MV-4-11 (cell line): ENCODE measurements around the gene TMBIM4.
"Not testable (repeated sequence)": the region's sequence is repeated elsewhere in the genome, so short reads cannot be mapped to it uniquely, and the experiment has no call there.

Experiments used
- DNase-seq: peaks from one replicate; lab custom pipeline; 2025; lab: John Stamatoyannopoulos, UW

TMBIM4 gene

DNA sequence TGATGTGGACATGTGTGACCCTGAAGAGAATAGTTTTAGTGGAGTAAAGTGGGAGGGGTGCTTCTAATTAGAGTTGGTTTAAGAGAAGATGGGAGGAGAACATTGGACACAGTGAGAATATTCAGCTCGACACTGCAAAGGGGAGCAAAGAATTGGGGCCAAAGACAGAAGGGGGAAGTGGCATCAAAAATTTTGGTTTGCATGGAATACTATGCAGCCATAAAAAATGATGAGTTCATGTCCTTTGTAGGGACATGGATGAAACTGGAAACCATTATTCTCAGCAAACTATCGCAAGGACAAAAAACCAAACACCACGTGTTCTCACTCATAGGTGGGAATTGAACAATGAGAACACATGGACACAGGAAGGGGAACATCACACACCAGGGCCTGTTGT, 15.0 kb upstream of the TMBIM4 start:
- DNase-seq: not testable (repeated sequence)

DNA sequence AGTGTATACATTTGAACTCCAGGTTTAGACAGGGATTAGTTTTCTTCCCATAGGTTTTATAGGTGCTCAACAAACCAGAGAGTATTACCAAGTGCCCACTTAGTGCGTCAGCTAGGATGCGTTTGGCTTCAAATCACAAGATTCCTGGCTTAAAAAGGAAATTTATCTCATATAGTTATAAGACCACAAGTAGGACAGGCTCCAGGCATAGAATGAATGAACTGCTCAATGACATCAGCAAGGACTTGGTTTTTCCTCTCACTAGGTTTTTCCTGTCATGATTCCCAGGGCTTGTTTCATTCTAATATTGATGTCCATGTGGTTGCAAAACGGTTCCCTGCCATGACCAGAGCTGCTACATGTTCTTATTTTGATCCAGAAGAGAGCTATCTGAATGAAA, 13.2 kb upstream of the TMBIM4 start:
- DNase-seq: no peak

DNA sequence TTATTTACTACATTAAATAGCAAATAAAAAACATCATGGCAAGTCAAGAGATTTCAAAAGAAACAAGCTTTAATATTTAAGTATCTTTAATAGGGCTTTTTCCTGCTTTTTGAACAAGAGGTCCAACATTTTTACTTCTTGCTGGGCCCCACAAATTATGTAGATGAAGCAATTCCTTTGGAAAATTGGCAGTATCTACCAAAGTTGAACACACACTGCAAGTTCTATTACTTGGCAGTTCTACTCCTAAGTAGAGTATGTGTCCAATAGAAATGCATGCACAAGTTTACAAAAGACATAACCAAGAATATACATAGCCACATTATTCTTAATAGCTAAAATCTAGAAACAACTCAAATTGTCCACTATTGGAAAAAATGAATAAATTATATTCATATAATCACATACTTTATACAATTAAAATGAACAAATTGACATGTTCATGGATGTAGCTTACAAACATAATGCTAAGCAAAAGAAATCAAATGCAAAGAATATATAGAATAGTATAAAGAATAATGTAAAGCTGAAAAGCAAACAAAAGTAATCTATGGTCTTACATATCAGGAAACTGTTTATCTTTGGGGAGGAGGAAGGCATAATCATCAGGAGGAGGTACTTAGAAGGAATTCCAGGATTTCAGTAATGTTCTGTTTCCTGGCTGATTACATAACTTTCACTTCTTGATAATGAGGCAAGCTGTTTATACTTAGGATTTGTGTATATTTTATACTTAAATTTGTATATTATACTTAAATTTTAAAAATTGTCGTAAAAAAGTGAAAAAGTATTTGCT, 6.5 kb upstream of the TMBIM4 start:
- peak; percentile 33 for DNase-seq

DNA sequence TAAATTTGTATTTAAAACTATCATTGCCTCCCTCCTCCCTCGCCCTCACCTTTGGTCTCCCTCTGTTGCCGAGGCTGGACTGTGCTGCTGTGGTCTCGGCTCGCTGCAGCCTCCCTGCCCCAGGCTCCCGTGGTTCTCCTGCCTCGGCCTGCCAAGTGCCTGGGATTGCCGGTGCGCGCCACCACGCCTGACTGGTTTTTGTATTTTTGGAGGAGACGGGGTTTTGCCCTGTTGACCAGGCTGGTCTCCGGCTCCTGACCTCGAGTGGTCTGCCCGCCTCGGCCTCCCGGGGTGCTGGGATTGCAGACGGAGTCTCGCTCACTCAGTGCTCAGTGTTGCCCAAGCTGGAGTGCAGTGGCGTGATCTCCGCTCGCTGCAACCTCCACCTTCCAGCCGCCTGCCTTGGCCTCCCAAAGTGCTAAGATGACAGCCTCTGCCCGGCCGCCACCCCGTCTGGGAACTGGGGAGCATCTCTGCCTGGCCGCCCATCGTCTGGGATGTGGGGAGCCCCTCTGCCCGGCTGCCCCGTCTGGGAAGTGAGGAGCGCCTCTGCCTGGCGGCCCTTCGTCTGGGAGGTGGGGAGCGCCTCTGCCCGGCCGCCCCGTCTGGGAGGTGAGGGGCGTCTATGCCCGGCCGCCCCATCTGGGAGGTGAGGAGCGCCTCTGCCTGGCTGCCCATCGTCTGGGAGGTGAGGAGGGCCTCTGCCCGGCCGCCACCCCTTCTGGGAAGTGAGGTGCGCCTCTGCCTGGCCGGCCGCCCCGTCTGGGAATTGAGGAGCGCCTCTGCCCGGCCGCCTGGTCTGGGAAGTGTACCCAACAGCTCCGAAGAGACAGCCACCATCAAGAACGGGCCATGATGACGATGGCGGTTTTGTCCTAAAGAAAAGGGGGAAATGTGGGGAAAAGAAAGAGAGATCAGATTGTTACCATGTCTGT, 4.9 kb upstream of the TMBIM4 start:
- DNase-seq: not testable (repeated sequence)

DNA sequence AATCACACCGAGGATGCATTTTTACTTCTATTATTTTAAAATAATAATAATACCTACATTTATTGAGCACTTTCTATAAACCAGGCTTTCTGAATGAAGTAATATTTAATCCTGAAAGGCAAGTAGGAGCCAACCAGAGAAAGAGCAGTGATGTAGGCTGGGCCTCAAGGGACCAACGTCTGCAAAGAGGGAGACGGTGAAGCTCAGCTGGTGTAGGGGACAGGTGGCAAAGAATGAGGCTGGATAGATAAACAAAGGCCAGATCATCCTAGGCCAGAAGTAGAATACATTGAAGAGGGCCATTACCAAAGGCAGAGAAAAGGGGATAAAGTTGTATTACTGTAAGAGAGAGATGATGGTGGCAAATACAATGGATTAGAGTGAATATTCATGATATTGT, 810 bp upstream of the TMBIM4 start:
- DNase-seq: no peak

DNA sequence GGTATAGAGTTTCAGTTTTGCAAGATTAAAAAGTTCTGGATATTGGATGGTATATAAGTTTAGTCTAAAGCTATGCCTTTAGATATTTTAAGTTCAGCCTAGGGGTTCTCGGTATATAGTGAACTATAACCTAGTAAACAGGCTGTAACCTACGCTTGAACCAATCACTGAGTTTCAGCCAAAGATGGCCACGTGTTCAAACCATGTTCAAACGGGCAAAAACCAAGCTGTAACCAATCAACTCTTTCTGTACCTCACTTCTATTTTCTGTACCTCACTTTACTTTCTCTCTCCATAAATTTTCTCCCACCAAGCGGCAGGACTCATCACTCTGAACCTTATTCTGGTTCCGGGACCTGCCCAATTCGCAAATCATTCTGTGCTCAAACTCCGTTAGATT, 1.4 kb downstream of the TMBIM4 start:
- DNase-seq: peak; percentile 36

DNA sequence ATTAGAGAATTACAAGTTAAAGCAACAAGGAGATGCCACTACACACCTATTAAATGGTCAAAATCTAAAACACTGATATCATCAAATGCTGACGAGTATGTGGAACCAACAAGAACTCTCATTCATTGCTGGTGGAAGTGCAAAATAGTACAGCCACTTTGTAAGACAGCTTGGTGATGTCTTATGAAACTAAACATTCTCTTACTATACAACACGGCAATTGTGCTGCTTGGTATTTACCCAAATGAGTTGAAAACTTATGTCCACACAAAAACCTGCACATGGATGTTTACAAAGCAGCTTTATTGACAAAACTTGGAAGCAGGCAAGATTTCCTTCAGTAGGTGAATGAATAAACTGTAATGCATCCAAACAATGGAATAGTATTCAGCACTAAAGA, 3.2 kb downstream of the TMBIM4 start:
- DNase-seq: no peak

DNA sequence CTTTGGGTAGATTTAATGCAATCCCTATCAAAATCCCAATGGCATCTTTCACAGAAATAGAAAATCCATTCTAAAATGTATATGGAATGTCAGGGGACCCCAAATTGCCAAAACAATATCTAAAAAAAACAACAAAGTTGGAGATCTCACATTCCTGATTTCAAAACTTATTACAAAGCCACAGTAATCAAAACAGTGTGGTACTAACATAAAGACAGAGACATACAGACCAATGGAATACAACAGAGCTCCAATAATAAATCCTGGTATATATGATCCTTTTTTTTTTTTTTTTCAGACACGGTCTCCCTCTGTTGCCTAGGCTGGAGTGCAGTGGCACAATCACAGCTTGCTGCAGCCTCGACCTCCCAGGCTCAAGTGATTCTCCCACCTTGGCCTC, 4.7 kb downstream of the TMBIM4 start:
- no peak for DNase-seq

DNA sequence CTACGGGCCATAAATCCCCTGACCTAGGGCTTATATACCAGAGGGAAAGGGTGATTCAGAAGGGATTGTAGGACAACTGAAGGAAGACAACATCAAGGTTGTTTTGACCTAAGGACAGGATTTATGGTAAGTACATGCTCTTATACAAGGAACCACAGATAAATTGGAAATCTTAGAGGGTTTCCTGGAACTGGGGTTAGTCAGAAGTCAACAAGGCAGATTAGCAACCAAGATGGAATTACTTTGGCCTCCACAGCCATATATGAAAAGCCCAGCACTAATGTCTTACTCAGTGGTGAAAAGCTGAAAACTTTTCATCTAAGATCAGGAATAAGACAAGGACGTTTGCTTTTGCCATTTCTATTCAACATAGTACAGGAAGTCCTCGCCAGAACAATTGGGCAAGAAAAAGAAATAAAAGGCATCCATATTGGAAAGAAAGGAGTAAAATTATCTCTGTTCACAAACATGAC, 5.4 kb downstream of the TMBIM4 start:
- no peak for DNase-seq

DNA sequence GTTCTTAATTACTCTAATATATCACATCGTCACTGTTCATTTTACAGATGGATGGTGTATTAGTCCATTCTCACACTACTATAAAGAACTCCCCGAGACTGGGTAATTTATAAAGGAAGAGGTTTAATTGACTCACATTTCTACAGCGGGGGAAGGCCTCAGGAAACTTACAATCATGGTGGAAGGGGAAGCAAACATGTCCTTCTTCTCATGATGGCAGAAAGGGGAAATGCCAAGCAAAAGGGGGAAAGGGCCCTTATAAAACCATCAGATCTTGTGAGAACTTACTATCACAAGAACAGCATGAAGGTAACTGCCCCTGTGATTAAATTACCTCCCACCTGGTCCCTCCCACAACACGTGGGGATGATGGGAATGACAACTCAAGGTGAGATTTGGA, 6.5 kb downstream of the TMBIM4 start:
- DNase-seq: peak; percentile 48

DNA sequence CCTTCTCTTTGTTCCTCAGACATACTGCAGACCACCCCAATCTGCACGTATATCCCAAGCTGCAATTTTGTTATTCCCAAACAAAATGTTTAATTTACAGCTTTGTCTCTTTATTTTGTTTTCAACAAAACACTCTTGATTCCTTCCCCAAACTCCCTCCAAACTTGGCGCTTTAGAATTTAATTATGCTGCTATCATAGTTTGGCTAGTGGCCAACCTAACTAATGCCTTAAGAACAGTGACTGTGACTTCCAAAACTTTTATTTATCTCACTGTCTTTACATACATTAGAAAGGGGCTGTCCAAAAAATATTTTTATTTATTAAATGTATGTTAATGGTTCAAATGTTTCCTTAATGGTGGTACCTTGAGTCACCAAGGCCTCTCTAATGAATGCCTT, 7.1 kb downstream of the TMBIM4 start:
- no peak for DNase-seq

DNA sequence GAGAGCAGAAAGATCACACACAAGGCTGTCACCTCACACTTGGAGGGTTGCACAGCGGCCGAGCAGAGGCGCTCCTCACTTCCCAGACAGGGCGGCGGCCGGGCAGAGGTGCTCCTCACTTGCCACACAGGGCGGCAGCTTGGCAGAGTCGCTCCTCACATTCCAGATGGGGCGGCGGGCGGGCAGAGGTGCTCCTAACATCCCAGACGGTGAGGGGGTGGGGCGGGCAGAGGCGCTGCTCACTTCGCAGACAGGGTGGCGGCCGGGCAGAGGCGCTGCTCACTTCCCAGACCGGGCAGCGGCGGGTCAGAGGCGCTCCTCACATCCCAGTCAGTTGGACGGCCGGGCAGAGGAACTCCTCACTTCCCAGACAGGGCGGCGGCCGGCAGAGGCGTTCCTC, 9.1 kb downstream of the TMBIM4 start:
- no peak for DNase-seq

DNA sequence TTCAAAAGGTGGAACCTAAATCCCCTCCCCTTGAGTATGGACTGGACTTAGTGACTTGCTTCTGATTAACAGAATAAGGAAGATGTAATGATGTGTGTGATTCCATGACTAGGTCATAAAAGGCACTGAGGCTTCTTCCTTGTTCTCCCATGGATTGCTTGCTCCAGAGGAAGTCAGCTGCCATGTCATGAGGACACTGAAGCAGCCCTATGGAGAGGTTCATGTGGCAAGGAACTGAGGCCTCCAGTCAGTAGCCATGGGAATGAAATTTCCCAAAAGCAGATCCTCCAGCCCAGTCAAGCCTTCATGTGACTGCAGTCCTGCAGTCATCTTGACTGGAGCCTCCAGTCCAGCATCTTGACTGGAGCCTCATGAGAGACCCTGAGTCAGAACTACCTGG, 10.7 kb downstream of the TMBIM4 start:
- DNase-seq: no peak

DNA sequence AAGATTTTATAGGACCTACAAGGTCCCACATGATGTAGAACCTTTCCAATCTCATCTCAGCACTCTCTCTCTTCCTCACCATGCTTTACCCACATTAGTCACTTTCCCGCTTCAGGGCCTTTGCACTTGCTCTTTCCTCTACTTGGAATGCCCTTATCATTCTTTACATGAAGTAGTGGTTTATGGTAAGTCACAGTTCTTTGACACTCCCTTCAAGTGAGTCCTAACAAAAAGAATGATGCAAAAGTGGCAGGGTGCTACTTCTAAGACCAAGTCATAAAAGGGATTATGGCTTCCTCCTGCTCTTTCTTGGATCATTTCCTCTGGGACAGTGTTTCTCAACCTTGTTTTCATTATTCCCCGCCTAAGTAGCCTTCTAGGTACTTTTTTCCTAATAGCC, 13.1 kb downstream of the TMBIM4 start:
- DNase-seq: no peak

DNA sequence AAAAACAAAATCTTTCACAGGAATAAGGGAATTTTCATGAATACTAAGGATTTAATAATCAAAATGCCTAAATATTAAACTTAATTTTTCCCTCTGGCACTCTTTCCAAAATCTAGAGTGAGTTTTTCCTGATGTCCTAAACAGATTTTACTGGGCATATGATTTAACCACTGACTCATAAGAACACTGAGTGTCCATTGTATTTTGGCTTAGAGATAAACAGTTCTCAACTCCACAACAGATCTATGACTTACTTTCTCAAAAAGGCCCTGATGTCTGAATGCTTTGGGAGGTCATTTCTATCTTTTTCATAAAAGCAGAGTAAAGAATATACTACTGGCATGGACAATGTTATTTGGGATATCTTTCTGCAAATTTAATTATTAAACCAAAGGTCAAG, 15.0 kb downstream of the TMBIM4 start:
- DNase-seq: no peak

DNA sequence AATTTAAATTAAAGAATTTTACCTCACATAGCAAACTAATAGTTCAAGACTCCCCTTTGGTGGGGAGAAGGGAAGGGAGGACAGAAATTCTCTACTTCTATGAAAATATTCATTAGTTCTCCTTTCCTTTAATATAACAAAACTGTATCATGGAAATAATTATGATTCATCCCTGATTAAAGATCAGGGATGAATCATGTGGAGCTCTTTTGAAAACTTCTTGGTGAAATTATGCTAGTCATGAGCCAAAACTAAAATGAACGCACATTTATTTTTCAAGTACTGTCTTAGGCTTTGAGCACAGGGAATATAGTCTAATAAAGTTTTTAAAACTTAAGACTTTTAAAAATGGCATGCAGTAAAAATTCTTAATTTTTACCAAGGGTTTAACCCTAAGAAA, 17.1 kb downstream of the TMBIM4 start:
- DNase-seq: no peak

DNA sequence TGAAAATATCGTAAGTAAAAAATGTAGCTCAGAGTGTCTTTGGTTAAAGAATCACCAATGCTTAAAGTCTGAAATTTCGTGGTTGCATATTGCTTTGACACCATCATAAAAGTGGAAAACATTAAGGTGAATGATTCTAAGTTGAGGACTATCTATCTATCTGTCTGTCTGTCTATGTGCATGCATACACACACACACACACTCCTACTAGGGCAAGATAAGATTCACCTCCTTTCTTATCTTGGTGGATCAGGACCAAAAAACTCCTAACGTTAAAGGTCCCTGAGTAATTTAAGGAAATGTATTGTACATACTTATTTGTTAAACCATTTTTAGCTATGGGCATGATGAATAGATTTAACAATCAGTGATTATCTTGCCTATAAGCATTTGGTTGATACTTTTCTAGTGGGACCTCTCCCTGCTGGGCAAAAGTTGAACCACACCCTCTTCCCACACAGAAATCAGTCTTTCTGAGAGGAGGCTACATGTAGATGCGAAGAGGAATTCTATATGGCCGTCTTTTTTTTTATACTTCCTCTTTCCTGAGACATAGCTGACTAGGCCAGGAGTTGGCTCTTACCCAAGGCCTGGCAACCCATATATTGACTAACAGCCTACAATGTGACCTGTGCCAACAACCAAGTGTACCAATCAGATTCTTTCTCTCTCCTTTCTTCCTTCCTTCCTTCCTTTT, 19.9 kb downstream of the TMBIM4 start:
- DNase-seq: peak; percentile 98

DNA sequence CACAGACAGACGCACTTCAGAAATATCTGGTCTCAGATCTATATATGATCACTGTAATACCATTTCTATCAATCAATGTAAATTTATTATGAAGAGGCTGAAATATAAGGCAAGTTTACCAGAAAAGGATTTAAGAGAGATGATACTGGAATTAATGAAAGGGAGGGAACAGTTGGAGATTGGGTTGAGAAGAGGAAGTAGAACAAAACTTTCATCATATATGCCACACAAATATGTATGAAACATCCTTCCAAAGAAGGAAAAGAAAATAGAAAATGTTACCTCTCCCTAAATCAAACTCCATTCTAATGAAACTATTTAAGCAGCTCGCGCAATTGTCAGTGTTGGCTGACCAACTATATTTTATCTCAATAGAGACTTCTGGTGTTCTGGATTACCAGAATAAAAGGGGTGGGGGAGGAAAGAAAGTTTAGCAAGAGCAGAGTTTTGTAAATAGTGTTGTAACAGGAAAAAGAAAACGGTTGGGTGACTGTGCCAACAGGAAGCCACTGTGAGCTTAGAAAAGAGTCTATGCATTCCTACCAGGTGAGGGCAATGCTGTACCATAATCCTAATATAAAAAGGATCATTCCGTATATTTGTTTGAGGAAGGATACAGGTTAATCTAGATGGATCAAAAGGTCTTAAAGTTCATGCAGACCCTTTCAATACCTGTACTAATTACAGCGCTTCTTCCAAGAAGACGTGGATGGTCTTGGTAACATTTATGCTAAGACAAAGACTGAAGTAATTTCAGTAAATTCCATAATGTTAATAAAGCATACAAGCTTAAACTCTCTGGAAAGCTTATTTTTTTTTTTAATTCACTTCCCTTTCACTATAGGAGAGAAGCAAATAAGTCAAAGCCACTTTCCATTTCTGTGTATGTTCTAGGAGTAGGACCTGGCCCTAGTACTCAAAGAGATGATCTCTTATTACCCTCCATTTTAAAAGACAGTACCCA, 24.7 kb downstream of the TMBIM4 start:
- DNase-seq: peak; percentile 93

DNA sequence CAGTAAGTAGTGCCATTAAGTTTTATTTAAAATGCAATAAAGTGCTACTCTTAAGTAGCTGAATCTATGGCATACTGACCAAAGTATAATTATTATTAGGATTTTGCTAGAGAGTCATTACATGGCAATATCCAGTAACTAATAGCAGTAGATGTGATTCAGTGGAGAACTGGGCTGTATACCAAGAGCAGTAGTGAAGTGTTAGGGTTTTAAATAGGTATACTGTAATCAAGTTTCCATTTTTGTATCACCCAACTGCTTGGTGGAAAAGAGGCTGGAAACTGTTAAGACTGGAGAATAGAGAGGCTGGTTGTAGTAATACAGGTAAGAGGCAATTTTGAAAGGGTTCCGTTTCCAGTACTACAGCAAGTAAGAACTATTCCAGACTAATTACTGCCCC, 25.9 kb downstream of the TMBIM4 start:
- DNase-seq: no peak

DNA sequence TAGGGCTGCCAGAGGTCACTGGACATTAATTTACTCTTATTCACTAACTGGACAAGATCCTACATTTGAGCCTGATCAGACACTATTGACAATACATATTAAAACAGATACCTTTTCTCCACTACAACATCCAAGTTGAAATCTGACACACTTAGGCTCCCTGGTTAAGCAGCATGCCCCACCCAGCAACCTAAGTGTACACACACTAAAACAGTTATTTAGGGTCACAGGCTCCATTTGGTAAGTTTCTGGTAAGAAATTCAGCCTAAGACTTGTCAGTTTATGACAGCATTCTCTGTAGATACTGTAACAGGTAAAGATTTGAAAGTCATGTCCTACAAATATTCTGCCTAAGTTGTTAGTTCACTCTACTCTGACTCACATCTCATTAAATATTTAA, 27.0 kb downstream of the TMBIM4 start:
- DNase-seq: no peak

DNA sequence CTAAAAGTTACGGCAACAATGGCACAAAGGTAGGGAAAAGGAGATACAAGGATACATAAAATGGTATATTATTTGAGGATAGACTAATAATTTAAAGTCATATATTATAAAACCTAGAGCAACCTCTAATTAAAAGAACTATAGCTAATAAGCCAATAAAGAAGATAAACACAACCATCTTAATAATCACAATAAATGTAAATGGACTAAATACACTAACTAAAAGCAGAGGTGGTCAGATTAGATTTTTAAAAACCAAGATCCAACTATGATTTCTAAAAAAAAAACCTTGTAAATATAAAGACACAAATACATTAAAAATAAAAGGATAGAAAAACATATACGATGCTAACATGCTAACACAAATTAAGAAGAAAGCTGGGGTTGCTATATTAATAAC, 28.5 kb downstream of the TMBIM4 start:
- DNase-seq: no peak
